HG03175 (cell line): ENCODE data around the gene NSUN3.
"Not testable (repeated sequence)": the region's sequence is repeated elsewhere in the genome, so short reads cannot be mapped to it uniquely, and the experiment has no call there.

ENCODE experiments used
- ATAC-seq: cut with Tn5 transposase; IDR thresholded peaks from one replicate; pipeline ENCODE4 v1.9.1; 2021; ENCODE audit warnings: mild to moderate bottlenecking, moderate library complexity; ENCODE audit not compliant: unreplicated experiment

The NSUN3 gene

DNA sequence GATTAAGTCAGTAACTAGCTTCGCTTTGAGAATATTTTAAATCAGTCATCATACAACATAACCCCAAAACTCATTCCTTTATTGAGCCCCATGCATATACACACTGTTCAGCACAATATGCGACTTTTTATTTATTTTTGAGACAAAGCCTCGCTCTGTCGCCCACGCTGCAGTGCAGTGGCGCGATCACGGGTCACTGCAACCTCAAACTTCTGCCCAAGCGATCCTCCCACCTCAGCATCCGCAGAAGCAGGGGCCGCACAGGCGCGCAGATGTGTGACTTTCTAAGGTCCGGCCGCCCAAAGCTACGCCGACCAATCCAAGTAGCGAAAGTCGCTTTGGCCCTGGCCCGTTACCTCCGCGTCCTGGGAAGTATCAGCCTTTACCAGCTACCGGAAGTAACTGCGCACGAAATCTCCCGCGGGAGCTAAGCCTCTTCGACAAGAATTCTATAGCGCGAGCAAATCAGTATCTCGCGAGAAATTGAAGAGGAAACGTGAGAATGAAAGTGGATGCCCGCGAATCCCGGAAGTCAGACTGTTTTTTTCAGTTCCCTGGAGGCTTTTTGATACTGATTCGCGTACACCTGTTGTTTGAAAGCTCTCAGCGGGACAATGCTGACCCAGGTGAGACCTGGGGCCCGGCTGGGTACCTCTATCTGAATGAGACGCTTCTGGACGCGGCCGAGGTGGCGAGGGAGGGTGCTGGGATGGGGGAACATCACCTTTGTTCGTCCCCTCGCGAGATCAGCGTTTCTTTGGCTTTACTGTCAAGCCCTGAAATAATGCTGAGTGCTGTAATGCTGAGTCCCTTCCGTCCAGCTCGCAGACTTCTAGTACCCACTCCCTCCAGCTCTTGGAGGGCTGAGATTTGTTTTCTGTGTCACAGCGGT, at the start of gene NSUN3, which contains the start of gene DHFR2:
Gene NSUN3, plus strand, starts transcription at position 549 of the 892 bp plus-strand sequence. Its CDS starts 66 bp downstream, at position 615.
Gene DHFR2, minus strand, starts transcription at position 404 of the 892 bp plus-strand sequence. CDS start 1,405 bp downstream, outside the sequence.
- peak; percentile 92 for ATAC-seq

DNA sequence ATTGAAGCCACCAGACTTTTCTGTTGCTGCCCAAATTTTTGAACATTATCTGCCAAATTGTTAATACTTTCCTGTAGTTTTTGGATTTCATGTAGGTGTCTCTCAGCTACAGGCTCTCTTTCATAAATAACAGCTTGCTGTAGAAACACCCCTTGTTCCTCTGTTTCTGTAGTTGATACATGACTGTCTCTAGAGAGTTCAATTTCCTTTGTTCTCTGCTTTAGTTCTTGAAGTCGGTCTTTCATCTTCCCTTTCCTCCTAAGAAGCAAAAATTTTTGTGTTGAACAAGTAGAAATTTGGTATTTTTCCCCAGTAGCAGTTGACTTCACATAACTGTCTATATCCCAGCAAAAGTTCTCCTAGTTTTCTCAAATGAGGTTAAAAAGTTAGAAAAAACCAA, 47.8 kb upstream of the NSUN3 start:
- ATAC-seq, result no peak

DNA sequence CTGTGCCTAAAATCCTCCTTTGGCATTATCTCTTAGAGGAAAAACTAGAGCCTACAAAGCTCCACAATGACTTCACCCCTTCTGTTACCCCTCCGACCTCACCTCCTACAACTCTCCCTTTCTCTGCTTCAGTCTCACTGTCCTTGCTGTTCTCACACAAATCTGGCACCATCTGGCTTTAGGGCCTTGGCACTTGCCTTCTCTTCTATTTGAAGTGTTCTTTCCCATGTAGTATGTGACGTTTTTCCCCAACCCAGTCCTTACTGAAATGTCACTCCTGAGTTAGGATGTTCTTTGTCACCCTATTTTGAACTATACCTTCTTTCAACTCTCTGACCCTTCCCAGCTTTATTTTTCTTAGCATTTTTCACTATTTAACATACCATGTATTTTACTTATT, 43.2 kb upstream of the NSUN3 start:
- ATAC-seq, result no peak

DNA sequence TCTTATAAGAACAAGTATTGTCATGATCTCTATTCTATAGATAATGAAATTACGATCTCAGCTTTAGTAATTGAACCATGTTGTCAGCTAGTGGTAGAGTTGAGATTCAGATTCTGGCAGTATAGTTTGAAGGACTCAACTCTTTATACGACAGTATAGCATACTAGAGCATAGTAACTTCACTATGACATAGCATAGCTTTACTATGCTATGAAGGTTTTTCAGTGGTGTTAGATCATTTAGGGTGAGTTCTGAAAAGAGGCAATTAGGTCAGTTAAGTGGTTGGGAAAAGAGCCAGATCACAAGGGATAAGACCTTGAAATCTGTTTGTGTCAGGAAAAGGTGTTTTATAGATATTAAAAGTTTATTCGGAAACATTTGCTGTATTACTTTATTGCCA, 42.6 kb upstream of the NSUN3 start:
- ATAC-seq, result no peak

DNA sequence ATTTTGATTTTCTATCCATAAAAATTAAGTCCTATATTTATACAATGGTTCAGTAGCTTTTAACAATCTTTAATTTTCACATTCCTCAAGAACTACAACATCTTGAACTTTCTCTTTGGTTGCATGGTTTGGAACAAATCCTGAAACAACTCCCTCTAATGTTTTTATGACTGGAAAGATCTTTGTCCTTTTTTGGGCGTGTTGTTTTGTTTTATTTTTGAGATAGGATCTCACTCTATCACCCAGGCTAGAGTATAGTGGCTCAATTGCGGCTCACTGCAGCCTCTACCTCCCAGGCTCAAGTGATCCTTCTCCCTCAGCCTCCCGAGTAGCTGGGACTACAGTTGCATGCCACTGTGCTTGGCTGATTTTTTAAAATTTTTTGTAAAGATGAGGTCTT, 38.5 kb upstream of the NSUN3 start:
- ATAC-seq, result no peak

DNA sequence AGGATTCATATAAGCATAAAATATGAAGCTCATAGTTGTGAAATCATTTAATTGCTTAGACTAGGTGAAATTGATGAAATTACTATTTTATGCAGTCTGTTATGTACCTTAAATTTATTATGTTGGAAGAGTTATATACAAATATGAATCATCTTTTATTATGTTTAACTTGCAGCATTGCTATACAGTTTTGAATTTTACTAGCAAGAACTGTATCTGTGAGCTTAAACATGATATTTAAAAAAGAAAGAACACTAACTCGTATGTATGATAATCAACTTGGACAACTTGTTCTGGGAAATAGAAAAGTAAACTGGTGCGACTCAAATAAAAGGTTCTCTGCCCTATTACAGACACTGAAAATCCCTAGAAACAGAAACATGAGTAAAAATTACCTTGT, 36.2 kb upstream of the NSUN3 start:
- no peak for ATAC-seq

DNA sequence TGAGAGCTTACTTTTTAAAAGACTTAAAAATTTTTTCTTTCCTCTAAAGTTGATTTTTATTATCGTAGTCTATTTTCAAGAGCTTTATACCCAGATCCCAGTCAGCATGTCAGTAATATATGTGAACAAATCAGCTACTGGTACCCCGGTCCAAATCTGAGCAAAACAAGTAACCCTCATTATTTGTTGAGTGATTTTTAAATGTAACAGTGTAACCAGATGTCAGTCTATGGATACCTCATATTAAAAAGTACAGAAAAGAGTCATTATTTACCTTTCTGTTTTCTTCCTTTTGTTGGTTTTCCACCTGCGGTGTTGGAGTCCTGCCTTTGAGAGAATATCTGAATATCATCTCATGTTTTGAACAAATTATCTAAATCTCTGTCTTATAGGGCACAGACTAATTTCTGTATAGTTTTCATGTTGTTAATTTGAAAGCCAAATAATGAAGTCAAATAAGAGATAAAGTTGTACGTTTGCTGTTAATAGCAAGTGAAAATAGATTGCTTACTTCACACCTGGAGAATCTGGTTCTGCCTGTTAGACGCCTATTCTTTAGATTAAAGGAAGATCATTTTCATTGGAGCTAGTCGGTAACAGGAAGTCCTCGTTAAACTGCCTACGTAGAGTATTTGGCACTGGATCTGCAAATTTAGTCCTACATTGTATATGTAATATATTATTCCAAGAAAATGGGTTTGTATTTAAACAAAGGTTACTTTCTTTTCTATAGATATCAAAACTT, 34.6 kb upstream of the NSUN3 start, which contains the start of gene STX19:
Gene STX19, minus strand, starts transcription at position 505 of the 745 bp plus-strand sequence. CDS start 13,328 bp downstream, outside the sequence.
- no peak for ATAC-seq

DNA sequence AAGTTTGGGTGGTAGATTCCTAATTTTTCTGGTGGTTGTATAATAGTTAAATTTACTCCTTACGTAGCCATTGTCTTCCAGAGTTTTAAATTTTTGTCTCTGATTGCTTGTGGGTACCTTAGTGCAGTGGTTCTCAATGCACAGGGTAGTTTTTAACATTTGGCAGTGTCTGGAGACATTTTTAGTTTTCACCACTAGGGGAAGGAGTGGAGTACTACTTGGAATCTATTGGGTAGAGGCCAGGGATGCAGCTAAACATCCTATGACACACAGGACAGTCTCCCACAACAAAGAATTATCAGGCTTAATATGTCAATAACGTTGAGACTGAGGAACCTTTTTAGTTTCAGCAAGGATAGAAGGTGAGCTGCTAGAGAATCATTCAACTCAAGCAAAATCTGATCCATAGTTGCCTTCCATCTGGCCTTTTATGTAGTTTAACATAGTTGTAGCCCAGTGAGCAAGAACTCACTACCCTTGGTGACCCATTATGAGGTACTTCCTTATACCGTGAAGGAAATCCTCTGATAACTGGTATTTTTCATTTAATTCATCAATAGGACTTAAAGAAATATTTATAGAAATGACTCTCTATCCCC, 25.9 kb upstream of the NSUN3 start:
- peak; percentile 86 for ATAC-seq

DNA sequence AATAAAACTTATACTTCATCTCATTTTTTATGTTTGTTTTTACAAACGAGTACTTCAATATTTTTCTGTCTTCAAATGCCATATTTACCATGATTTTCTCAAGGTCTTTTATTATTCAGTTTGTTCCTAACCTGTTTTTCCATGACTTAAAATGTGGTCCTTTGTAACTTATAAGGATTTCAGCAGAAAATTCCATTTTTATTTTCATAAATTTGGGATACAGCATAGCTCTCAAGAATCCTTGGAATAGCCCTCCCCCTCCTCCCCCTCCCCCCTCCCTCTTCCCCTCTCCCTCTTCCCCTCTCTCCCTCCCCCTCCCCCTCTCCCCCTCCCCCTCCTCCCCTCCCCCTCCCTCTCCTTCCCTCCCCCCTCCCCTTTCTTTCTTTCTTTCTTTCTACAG, 19.6 kb upstream of the NSUN3 start:
- ATAC-seq, result no peak

DNA sequence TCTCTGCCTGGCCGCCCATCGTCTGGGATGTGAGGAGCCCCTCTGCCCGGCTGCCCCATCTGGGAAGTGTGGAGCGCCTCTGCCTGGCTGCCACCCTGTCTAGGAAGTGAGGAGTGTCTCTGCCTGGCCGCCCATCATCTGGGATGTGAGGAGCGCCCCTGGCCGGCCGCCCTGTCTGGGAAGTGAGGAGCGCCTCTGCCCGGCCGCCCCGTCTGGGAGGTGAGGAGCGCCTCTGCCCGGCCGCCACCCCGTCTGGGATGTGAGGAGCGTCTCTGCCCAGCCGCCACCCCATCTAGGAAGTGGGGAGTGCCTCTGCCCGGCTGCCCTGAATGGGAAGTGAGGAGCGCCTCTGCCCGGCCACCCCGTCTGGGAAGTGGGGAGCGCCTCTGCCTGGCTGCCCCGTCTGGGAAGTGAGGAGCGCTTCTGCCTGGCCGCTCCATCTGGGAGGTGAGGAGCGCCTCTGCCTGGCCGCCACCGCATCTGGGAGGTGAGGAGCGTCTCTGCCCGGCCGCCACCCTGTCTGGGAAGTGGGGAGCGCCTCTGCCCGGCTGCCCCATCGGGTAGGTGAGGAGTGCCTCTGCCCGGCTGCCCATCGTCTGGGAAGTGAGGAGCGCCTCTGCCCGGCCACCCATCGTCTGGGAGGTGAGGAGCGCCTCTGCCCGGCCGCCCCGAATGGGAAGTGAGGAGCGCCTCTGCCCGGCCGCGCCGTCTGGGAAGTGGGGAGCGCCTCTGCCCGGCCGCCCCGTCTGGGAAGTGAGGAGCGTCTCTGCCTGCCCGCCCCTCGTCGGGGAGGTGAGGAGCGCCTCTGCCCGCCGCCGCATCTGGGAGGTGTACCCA, 18.5 kb upstream of the NSUN3 start:
- not testable (repeated sequence) for ATAC-seq

DNA sequence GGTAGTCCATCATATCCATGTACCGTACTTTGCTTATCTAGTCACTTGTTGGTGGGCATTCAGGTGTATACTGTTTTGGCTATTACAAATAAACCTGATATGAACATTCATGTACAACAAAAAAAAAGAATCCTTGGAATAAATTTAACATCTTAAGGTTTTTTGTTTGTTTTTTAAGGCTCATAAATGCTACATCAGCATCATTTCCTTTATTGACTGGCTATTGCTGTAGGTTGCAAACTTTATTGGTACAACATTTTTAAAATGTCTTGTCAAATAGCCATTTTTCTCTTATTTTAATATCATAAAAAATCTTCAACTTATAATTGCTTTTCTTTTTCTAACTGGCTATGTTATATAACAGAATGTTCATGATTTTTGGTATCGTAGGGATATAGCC, 16.3 kb upstream of the NSUN3 start:
- no peak for ATAC-seq

DNA sequence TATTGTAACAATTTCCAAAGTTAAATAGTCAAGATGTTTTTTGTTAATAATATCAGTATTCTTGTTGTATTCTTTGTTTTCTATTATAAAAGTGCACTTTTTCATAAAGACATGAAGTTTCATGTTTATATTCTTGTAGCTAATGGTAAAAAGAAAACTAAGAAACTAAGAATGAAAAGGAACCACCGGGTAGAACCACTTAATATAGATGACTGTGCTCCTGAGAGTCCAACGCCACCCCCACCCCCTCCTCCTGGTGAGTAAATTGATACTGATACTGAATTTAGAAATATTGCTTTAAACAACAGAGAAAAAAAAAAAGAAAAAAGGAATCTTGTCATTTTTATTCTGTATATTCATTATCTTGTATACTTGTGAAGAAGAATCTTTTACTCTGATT, 13.6 kb upstream of the NSUN3 start:
- ATAC-seq, result no peak

DNA sequence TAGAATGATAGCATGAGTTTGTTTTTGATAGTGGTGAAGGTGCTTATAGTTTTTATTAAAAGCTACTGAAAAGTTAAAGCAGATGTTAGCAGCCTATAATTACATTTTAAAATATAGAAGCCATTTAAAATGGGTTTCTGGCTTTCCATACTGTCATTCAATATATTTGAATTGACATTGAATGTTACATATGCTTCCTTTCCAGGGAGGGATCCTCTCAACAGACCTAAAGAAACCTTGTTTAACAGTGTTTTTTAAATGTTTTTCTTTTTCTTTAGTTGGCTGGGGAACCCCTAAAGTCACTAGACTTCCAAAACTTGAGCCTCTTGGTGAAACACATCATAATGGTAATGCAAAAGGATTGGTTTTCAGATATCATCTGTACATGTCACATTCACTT, 12.3 kb upstream of the NSUN3 start:
- ATAC-seq, result no peak

DNA sequence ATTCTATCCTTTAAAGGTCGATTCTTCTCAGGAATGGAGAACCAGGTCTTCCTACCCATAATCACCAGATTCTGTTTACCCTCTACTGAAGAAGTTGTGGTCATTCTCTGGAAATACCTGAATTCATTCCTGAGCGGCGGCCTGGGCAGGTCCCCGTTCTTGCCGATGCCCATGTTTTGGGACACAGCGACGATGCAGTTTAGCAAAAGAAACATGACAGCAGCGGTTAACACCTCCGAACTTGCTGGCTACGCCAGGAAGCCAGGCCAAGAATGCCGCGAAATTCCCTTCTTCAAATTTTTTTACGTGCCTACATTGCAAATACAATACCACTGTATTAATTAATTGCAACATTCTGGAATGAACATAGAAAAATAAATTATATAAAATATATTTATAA, 1.6 kb upstream of the NSUN3 start:
- ATAC-seq, result no peak

DNA sequence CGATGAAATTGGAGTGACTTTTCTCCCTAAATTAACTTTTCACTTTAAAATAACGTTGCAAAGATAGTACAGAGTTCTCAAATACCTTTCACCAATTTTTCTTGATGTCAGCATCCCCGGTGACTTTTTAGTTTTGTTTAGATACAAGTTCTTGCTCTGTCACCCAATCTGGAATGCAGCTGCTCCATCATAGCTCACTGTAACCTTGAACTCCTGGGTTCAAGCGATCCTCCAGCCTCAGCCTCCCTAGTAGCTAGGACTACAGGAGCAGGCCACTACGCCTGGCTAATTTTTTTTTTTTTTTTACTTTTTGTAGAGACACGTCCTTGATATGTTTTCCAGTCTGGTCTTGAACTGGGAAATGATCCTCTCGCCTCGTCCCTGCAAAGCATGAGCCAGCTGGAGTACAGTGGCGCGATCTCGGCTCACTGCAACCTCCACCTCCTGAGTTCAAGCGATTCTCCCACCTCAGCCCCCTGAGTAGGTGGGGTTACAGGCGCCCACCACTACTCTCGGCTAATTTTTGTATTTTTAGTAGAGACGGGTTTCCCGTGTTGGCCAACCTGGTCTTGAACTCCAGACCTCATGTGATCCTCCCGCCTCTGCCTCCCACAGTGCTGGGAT, 747 bp downstream of the NSUN3 start:
- ATAC-seq, result no peak

DNA sequence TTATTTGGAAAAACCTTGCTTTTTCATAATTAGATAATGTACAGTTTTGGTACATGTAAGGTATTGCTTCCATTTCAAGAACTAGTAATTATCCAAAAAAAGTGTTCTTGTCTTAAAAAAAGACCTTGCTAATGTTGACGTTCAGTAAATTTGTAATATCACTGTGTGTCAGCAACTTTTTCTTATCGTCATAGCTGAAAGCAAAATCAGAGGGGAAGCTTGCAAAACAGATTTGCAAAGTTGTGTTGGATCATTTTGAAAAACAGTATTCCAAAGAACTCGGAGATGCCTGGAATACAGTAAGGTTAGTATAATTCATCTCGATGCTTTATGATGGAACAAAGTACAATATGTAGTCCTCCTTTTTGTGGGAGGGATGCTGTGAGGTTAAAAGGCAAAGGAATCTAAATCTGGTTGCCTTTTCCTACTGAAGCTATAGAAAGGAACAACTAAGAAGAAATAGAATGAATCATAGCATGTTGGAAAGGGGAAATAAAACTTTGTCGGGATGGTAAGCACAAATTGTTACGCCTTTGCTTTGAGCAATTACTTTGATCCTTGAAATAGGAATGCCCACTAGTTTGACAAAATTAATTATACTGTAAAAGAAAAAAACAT, 1.5 kb downstream of the NSUN3 start:
- no peak for ATAC-seq

DNA sequence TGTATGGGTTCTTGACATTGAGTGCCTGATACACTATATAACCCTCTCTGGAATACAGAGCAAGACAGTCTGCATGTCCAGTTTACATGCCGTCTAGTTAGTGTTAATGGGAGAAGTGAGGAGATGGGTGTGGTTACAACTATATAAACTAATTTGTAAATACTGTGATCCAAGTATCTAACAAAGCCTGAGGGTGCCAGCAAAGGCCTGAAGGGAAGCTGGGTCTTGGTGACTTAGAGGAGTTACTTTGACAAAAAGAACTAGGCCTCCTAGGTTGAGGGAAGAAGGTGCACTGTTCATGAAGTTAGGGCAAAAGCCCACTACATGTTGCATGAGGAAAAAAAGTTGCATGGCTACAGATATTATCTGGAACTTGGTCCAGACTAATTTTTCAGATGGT, 2.3 kb downstream of the NSUN3 start:
- ATAC-seq, result no peak

DNA sequence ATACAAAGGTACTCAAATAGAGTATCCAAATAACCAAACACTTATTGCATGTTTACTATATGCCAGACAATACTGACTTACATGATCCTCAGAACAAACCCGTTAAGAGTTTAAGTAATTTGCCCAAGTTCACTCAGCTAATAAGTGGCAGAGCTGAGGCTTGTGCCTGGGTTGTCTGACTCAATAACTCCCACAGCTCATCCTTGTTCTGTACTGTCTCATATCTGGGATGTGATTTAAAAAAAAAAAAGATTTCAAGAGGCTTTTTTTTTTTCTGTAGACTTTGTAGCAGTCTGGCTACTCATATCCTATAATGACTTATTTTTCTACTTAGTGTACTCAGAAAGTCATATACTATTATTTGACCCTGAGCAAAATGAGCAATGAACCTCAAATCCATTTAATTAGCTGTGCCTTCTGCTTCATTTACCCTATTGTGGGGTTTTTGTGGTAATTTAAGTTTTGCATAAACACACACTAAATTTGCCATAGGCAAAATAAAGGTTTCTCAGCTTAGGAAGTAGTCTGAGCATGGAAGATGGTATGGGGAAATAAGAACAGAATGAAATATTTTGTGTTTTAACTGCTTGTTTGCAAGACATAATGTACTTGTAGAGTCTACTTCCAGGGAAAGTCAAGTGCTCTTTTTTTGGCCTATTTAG, 3.1 kb downstream of the NSUN3 start:
- ATAC-seq, result no peak
